ENCODE measurements around the gene CA11.

GRCh38 chr19:48631225-48631624, 14.8 kb downstream of the CA11 start:
- TF ChIP-seq, protein P1, sequence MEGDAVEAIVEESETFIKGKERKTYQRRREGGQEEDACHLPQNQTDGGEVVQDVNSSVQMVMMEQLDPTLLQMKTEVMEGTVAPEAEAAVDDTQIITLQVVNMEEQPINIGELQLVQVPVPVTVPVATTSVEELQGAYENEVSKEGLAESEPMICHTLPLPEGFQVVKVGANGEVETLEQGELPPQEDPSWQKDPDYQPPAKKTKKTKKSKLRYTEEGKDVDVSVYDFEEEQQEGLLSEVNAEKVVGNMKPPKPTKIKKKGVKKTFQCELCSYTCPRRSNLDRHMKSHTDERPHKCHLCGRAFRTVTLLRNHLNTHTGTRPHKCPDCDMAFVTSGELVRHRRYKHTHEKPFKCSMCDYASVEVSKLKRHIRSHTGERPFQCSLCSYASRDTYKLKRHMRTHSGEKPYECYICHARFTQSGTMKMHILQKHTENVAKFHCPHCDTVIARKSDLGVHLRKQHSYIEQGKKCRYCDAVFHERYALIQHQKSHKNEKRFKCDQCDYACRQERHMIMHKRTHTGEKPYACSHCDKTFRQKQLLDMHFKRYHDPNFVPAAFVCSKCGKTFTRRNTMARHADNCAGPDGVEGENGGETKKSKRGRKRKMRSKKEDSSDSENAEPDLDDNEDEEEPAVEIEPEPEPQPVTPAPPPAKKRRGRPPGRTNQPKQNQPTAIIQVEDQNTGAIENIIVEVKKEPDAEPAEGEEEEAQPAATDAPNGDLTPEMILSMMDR (IDR thresholded peaks at IDR 0.05), result no peak
- TF ChIP-seq POLR2A (IDR thresholded peaks at IDR 0.05) (no peak), POLR2AphosphoS5 (IDR thresholded peaks at IDR 0.05) (no peak)

All from prostate gland (tissue), 2 donors.